HCT116 (cell line): ENCODE data around the gene TPM4. TPM values are rescaled to one million over a fixed set of nuclear protein-coding genes. Genes with fewer than 3 reads are reported as not detected.
"Not testable (repeated sequence)": the region's sequence is repeated elsewhere in the genome, so short reads cannot be mapped to it uniquely, and the experiment has no call there.

Experiments
- ATAC-seq: fragments of 200-7000 bp; cut with Tn5 transposase; 2 replicates; pipeline ENCODE4 v1.9.1; 2020; ENCODE audit warnings: mild to moderate bottlenecking, moderate library complexity
- BruUV-seq: library from RNA; stranded (reverse); fragments of 400-500 nt; replicated peaks from 2 replicates; lab custom pipeline; 2021; lab: Mats Ljungman, UMichigan
- CTCF ChIA-PET: fragments of 300-600 bp; sonication (Branson Sonifier 250); formaldehyde crosslinking; loops from one replicate; lab custom pipeline; 2021; ENCODE audit warnings: antibody characterized with exemption; lab: Charles Lee
- POLR2A ChIA-PET: fragments of 300-600, 350-600 bp; sonication (Branson Sonifier 250); formaldehyde crosslinking; loops from one replicate; lab custom pipeline; 2021; ENCODE audit warnings: antibody characterized with exemption; lab: Charles Lee
- RAD21 ChIA-PET, 2 experiments: fragments of 300-600 bp; sonication (Branson Sonifier 250); formaldehyde crosslinking; loops; one replicate each; lab custom pipeline; 2023; ENCODE audit warnings: low total read pairs in 2 of 2; ENCODE audit not compliant: uncharacterized antibody in 2 of 2, unreplicated experiment in 2 of 2, low non-redundant PET in 1 of 2; lab: Charles Lee
- DNase-seq: peaks from one replicate; pipeline ENCODE4 v3.0.0-alpha.2; 2010; ENCODE audit warnings: low read depth, low spot score
- H2AFZ ChIP-seq: fragments of 200-600 bp; shearing (Covaris generic), sonication (generic); 2 replicates; pipeline ENCODE4 v1.6.1; 2017; ENCODE audit warnings: low read depth, mixed run types, mixed read lengths, antibody characterized with exemption, low read length; ENCODE audit not compliant: poor library complexity, severe bottlenecking
- H3K27ac ChIP-seq: 2 replicates; pipeline ENCODE4 v1.5.1; 2012; ENCODE audit warnings: low read depth, low read length
- H3K27me3 ChIP-seq: fragments of 200-600 bp; sonication (generic); 2 replicates; pipeline ENCODE4 v1.6.1; 2016; ENCODE audit warnings: mixed run types, low read length, mixed read lengths; ENCODE audit not compliant: insufficient read depth
- H3K36me3 ChIP-seq, 2 experiments: fragments of 200-500 bp in 1 of 2; fragments of 200-600 bp in 1 of 2; sonication (Bioruptor generic) in 1 of 2; sonication (generic) in 1 of 2; 2 replicates each; pipeline versions ENCODE4 v1.5.1 to v1.6.1; 2014 to 2016; ENCODE audit warnings: low read length in 2 of 2, inconsistent platforms in 1 of 2, mixed read lengths in 1 of 2, mixed run types in 1 of 2; ENCODE audit not compliant: insufficient read depth in 2 of 2, control insufficient read depth in 1 of 2
- H3K4me1 ChIP-seq, 2 experiments: fragments of 200-600 bp in 1 of 2; sonication (generic) in 1 of 2; 2 replicates each; pipeline versions ENCODE4 v1.5.1 to v1.6.1; 2012 to 2017; ENCODE audit warnings: low read length in 2 of 2, inconsistent platforms in 1 of 2, mild to moderate bottlenecking in 1 of 2, mixed read lengths in 1 of 2, mixed run types in 1 of 2, moderate library complexity in 1 of 2; ENCODE audit not compliant: insufficient read depth in 2 of 2, control insufficient read depth in 1 of 2
- H3K4me2 ChIP-seq: fragments of 200-600 bp; sonication (generic); 2 replicates; pipeline ENCODE4 v1.6.1; 2017; ENCODE audit warnings: mixed run types, low read length, mixed read lengths
- H3K4me3 ChIP-seq, 2 experiments: fragments of 200-600 bp in 1 of 2; sonication (generic) in 1 of 2; replicated peaks in 1 of 2; 2 replicates each; pipeline ENCODE4 v1.5.1; 2011 to 2016; ENCODE audit warnings: low read length in 2 of 2, control low read depth in 1 of 2, low read depth in 1 of 2, mild to moderate bottlenecking in 1 of 2, mixed read lengths in 1 of 2, mixed run types in 1 of 2
- H3K79me2 ChIP-seq: fragments of 200-600 bp; sonication (generic); 2 replicates; pipeline ENCODE4 v1.6.1; 2017; ENCODE audit warnings: mild to moderate bottlenecking, mixed run types, low read length, moderate library complexity, mixed read lengths; ENCODE audit not compliant: insufficient read depth
- H3K9ac ChIP-seq: fragments of 200-600 bp; sonication (generic); 2 replicates; pipeline ENCODE4 v1.6.1; 2016; ENCODE audit warnings: low read length, mixed read lengths
- H3K9me2 ChIP-seq: fragments of 200-600 bp; sonication (generic), shearing (Covaris generic); 2 replicates; pipeline ENCODE4 v1.6.1; 2017; ENCODE audit warnings: mixed run types, mild to moderate bottlenecking, moderate library complexity; ENCODE audit not compliant: insufficient read depth
- H3K9me3 ChIP-seq, 2 experiments: fragments of 200-500 bp in 1 of 2; fragments of 200-600 bp in 1 of 2; sonication (Bioruptor generic) in 1 of 2; sonication (generic) in 1 of 2; 2 replicates each; pipeline ENCODE4 v1.6.1; 2014 to 2017; ENCODE audit warnings: low read length in 2 of 2, mixed read lengths in 2 of 2, inconsistent platforms in 1 of 2, low read depth in 1 of 2, mild to moderate bottlenecking in 1 of 2, mixed run types in 1 of 2, moderate library complexity in 1 of 2; ENCODE audit not compliant: control insufficient read depth in 1 of 2, insufficient read depth in 1 of 2
- H4K20me1 ChIP-seq: fragments of 200-600 bp; sonication (generic), shearing (Covaris generic); 2 replicates; pipeline ENCODE4 v1.6.1; 2017; ENCODE audit warnings: mixed run types, mild to moderate bottlenecking, moderate library complexity; ENCODE audit not compliant: insufficient read depth
- ATF3 ChIP-seq: IDR thresholded peaks from 2 replicates; pipeline ENCODE4 v1.6.1; 2012
- CBX3 ChIP-seq: IDR thresholded peaks from 2 replicates; pipeline ENCODE4 v1.6.1; 2012; ENCODE audit warnings: low read depth
- CEBPB ChIP-seq: IDR thresholded peaks from 2 replicates; pipeline ENCODE4 v1.6.1; 2012; ENCODE audit warnings: low read depth
- EGR1 ChIP-seq: IDR thresholded peaks from 2 replicates; pipeline ENCODE4 v1.6.1; 2012; ENCODE audit warnings: low read depth
- EZH2phosphoT487 ChIP-seq: fragments of 200-600 bp; IDR thresholded peaks from 2 replicates; pipeline ENCODE4 v1.6.1; 2018; ENCODE audit warnings: antibody characterized with exemption, borderline replicate concordance
- FOSL1 ChIP-seq: IDR thresholded peaks from 2 replicates; pipeline ENCODE4 v1.6.1; 2012; ENCODE audit warnings: low read depth
- POLR2A ChIP-seq: IDR thresholded peaks from 2 replicates; pipeline ENCODE4 v1.7.0; 2011; ENCODE audit warnings: borderline replicate concordance; ENCODE audit not compliant: insufficient read depth, insufficient read length; ENCODE audit errors: extremely low read depth
- POLR2AphosphoS5 ChIP-seq: IDR thresholded peaks from 2 replicates; pipeline ENCODE4 v1.6.1; 2011; ENCODE audit warnings: mild to moderate bottlenecking, low read depth, low read length, moderate library complexity
- SIN3A ChIP-seq: IDR thresholded peaks from 2 replicates; pipeline ENCODE4 v1.6.1; 2012; ENCODE audit warnings: low read depth
- SP1 ChIP-seq: IDR thresholded peaks from 2 replicates; pipeline ENCODE4 v1.6.1; 2012; ENCODE audit warnings: low read depth
- SRF ChIP-seq: IDR thresholded peaks from 2 replicates; pipeline ENCODE4 v1.6.1; 2012; ENCODE audit warnings: low read depth
- YY1 ChIP-seq: IDR thresholded peaks from 2 replicates; pipeline ENCODE4 v1.6.1; 2011; ENCODE audit warnings: low read length, low read depth, moderate library complexity, mild to moderate bottlenecking; ENCODE audit not compliant: insufficient replicate concordance; ENCODE audit errors: extremely low read depth
- ZBTB33 ChIP-seq: IDR thresholded peaks from 2 replicates; pipeline ENCODE4 v1.6.1; 2011; ENCODE audit warnings: mild to moderate bottlenecking, low read length, moderate library complexity; ENCODE audit not compliant: insufficient replicate concordance; ENCODE audit errors: extremely low read depth
- ZFX ChIP-seq: fragments of 450-650 bp; IDR thresholded peaks from 2 replicates; pipeline ENCODE4 v1.6.1; 2017
- ZNF274 ChIP-seq: fragments of 200-500 bp; sonication (Bioruptor generic); IDR thresholded peaks from 2 replicates; pipeline ENCODE4 v1.6.1; 2014; ENCODE audit warnings: mild to moderate bottlenecking, low read depth, low read length, inconsistent platforms
- intact Hi-C: fragments of 100-400 bp; cut with micrococcal nuclease; formaldehyde crosslinking; loops from 2 replicates; pipeline ENCODE4 v1.10.0; 2022
- total RNA-seq: library from RNA; stranded (reverse); gene quantifications from one replicate; pipeline ENCODE4 v1.2.1, GENCODE V29; 2021; ENCODE audit not compliant: unreplicated experiment
- TF ChIP-seq, protein P1 (sequence below), 3 experiments: fragments of 200-600 bp in 1 of 3; sonication (generic) in 1 of 3; IDR thresholded peaks in 2 of 3; conservative IDR thresholded peaks in 1 of 3; 2 replicates each; pipeline ENCODE4 v1.5.1; 2012 to 2017; ENCODE audit warnings: low read depth in 2 of 3, low read length in 2 of 3, antibody characterized with exemption in 1 of 3, borderline replicate concordance in 1 of 3, control low read depth in 1 of 3, mild to moderate bottlenecking in 1 of 3, mixed read lengths in 1 of 3, mixed run types in 1 of 3, moderate library complexity in 1 of 3; ENCODE audit not compliant: insufficient read depth in 1 of 3

The TPM4 gene
- total RNA-seq, 1 experiment from 2014 or later = 275 TPM

- Histone ChIP-seq H3K9me2 (no peaks in the 10 kb centered on the region), H2AFZ (no peak overlapping the region), H3K4me3 (no peak overlapping the region), H3K9me3 (no peaks in the 10 kb centered on the region), H3K79me2 (no peaks in the 10 kb centered on the region), H4K20me1 (no peaks in the 10 kb centered on the region), H3K4me1 (peaks cover 0 to 11% of the 10 kb centered on the region in 2 experiments; a peak in 2 of 4 replicates), H3K27me3 (no peaks in the 10 kb centered on the region), H3K36me3 (no peaks in the 10 kb centered on the region), H3K27ac (no peak overlapping the region), H3K9ac (no peak overlapping the region), H3K4me2 (no peak overlapping the region)
- ATAC-seq (no peak), DNase-seq (no peak)
- BruUV-seq = no TSS peak
- ChIA-PET CTCF (interaction anchor here (3.7 kb wide), 1 partner anchor 14 kb away, joined by 18 read pairs; no protein-coding TSS in a partner anchor), RAD21 (no interaction called here), POLR2A (interaction anchor here (0.7 kb wide), 1 partner anchor 48 kb away, joined by 3 read pairs; no protein-coding TSS in a partner anchor)
- intact Hi-C loops = no loop called here
- TF ChIP-seq ZBTB33 (no peak), POLR2A (no peak), SIN3A (no peak), CBX3 (no peak), SP1 (no peak), POLR2AphosphoS5 (no peak), EZH2phosphoT487 (no peak), SRF (no peak), YY1 (no peak), ZNF274 (no peak), EGR1 (no peak), FOSL1 (no peak), ZFX (no peak), CEBPB (no peak), ATF3 (no peak)
- TF ChIP-seq, protein P1, sequence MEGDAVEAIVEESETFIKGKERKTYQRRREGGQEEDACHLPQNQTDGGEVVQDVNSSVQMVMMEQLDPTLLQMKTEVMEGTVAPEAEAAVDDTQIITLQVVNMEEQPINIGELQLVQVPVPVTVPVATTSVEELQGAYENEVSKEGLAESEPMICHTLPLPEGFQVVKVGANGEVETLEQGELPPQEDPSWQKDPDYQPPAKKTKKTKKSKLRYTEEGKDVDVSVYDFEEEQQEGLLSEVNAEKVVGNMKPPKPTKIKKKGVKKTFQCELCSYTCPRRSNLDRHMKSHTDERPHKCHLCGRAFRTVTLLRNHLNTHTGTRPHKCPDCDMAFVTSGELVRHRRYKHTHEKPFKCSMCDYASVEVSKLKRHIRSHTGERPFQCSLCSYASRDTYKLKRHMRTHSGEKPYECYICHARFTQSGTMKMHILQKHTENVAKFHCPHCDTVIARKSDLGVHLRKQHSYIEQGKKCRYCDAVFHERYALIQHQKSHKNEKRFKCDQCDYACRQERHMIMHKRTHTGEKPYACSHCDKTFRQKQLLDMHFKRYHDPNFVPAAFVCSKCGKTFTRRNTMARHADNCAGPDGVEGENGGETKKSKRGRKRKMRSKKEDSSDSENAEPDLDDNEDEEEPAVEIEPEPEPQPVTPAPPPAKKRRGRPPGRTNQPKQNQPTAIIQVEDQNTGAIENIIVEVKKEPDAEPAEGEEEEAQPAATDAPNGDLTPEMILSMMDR (IDR thresholded peaks at IDR 0.05 in 2 of 3, conservative IDR thresholded peaks at IDR 0.05 in 1 of 3; ENCODE audit: borderline replicate concordance in 1 of 3, insufficient read depth in 1 of 3, low read depth in 2 of 3, low read length in 2 of 3) = no peak
Measured at GRCh38 chr19:16027528-16027927, 48.8 kb upstream of the TPM4 start.

- H3K4me3 ChIP-seq, ATAC-seq, BruUV-seq, H3K4me2 ChIP-seq, CTCF ChIA-PET, H3K9me3 ChIP-seq, H3K27ac ChIP-seq, H4K20me1 ChIP-seq, RAD21 ChIA-PET, H2AFZ ChIP-seq, H3K4me1 ChIP-seq, H3K79me2 ChIP-seq, POLR2A ChIA-PET, H3K9ac ChIP-seq, DNase-seq, H3K9me2 ChIP-seq, H3K27me3 ChIP-seq, intact Hi-C loops, H3K36me3 ChIP-seq: not testable (repeated sequence)
Measured at GRCh38 chr19:16030155-16030554, 46.1 kb upstream of the TPM4 start.
